ENCODE results near the gene SMIM27.

- TF ChIP-seq, protein P1, sequence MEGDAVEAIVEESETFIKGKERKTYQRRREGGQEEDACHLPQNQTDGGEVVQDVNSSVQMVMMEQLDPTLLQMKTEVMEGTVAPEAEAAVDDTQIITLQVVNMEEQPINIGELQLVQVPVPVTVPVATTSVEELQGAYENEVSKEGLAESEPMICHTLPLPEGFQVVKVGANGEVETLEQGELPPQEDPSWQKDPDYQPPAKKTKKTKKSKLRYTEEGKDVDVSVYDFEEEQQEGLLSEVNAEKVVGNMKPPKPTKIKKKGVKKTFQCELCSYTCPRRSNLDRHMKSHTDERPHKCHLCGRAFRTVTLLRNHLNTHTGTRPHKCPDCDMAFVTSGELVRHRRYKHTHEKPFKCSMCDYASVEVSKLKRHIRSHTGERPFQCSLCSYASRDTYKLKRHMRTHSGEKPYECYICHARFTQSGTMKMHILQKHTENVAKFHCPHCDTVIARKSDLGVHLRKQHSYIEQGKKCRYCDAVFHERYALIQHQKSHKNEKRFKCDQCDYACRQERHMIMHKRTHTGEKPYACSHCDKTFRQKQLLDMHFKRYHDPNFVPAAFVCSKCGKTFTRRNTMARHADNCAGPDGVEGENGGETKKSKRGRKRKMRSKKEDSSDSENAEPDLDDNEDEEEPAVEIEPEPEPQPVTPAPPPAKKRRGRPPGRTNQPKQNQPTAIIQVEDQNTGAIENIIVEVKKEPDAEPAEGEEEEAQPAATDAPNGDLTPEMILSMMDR (IDR thresholded peaks at IDR 0.05), result peak in 5 of 6 experiments; percentile 10 to 55 (median 39)
- no peak for TF ChIP-seq POLR2A (IDR thresholded peaks at IDR 0.05)
These were observed 29.5 kb downstream of the SMIM27 start for GRCh38 chr9:32581512-32582143.

All from esophagus squamous epithelium (tissue), 4 donors.